Endodermal cell (in vitro differentiated cells): ENCODE measurements around the gene MAP3K20. TPM values are rescaled to one million over a fixed set of nuclear protein-coding genes. Genes with fewer than 3 reads are reported as not detected.

Source experiments
- DNase-seq: peaks from one replicate; pipeline ENCODE4 v3.0.0-alpha.2; 2017
- H3K27ac ChIP-seq: 2 replicates; pipeline ENCODE4 v1.5.1; 2013; ENCODE audit warnings: mild to moderate bottlenecking, low read depth, low read length, moderate library complexity
- H3K27me3 ChIP-seq: 2 replicates; pipeline ENCODE4 v1.6.1; 2013; ENCODE audit warnings: mild to moderate bottlenecking, low read length, moderate library complexity; ENCODE audit not compliant: insufficient read depth, control insufficient read depth, poor library complexity, severe bottlenecking
- H3K36me3 ChIP-seq: 2 replicates; pipeline ENCODE4 v1.7.0; 2013; ENCODE audit warnings: mild to moderate bottlenecking, low read length, moderate library complexity; ENCODE audit not compliant: control insufficient read depth, insufficient read depth
- H3K4me1 ChIP-seq: one replicate; pipeline ENCODE4 v1.7.0; 2013; ENCODE audit warnings: low read length; ENCODE audit not compliant: control insufficient read depth, insufficient read depth
- H3K4me3 ChIP-seq: 2 replicates; pipeline ENCODE4 v1.5.1; 2013; ENCODE audit warnings: mild to moderate bottlenecking, low read length, moderate library complexity
- H3K9ac ChIP-seq: 2 replicates; pipeline ENCODE4 v1.6.1; 2013; ENCODE audit warnings: mild to moderate bottlenecking, low read length, moderate library complexity; ENCODE audit not compliant: poor library complexity, severe bottlenecking; ENCODE audit errors: extremely low read depth
- H3K9me3 ChIP-seq: 2 replicates; pipeline ENCODE4 v1.6.1; 2013; ENCODE audit warnings: mild to moderate bottlenecking, low read length, moderate library complexity; ENCODE audit not compliant: control insufficient read depth
- H3K27ac Mint-ChIP-seq: 2 replicates; pipeline ENCODE4 v1.8.0; 2020; ENCODE audit warnings: mixed read lengths
- H3K27me3 Mint-ChIP-seq: 2 replicates; pipeline ENCODE4 v1.8.0; 2021; ENCODE audit warnings: mild to moderate bottlenecking, mixed read lengths; ENCODE audit not compliant: insufficient read depth
- H3K36me3 Mint-ChIP-seq: 2 replicates; pipeline ENCODE4 v1.8.0; 2020; ENCODE audit warnings: low read depth, mixed read lengths
- H3K4me1 Mint-ChIP-seq: 2 replicates; pipeline ENCODE4 v1.8.0; 2020; ENCODE audit warnings: mixed read lengths
- H3K4me3 Mint-ChIP-seq: 2 replicates; pipeline ENCODE4 v1.8.0; 2020; ENCODE audit warnings: mild to moderate bottlenecking, moderate library complexity, mixed read lengths
- H3K9me3 Mint-ChIP-seq: 2 replicates; pipeline ENCODE4 v1.8.0; 2020; ENCODE audit warnings: mild to moderate bottlenecking, mixed read lengths
- CTCF ChIP-seq: fragments of 200-600 bp; sonication (generic); conservative IDR thresholded peaks from 2 replicates; pipeline ENCODE4 v1.5.0; 2021; ENCODE audit warnings: antibody characterized with exemption, mild to moderate bottlenecking
- WGBS, 2 experiments: methylation state at CpG; one replicate each; pipeline versions ENCODE4 v1.1.5 to v1.1.7; 2013; ENCODE audit warnings: missing lambda C conversion rate in 2 of 2, mixed read lengths in 1 of 2; ENCODE audit not compliant: insufficient coverage in 1 of 2, insufficient read length in 1 of 2; 5-methylcytosine and 5-hydroxymethylcytosine counted together
- total RNA-seq, 2 donors: library from RNA; stranded (reverse); fragmentation: NEBNext Ultra II Directional in 1 of 2; extraction: Animal tissue kit (Norgen Biotek cat#: 25700) in 1 of 2; gene quantifications; 2 replicates in 1 of 2; 3 replicates in 1 of 2; pipeline ENCODE4 v1.2.1, GENCODE V29; 2021

Gene MAP3K20
- total RNA-seq, 2 donors from 2014 or later: 29.4 to 29.9 TPM

GRCh38 chr2:173286153-173286809 lies 210.6 kb downstream of the MAP3K20 start:
- no peaks in the 10 kb centered on the region for H3K4me1 Mint-ChIP-seq
- DNase-seq: no peak
- no peak overlapping the region for H3K27ac Mint-ChIP-seq
- peak; percentile 28 for TF ChIP-seq CTCF
- no peak overlapping the region for H3K9ac ChIP-seq
- no peak overlapping the region for H3K27ac ChIP-seq
- no peaks in the 10 kb centered on the region for H3K4me1 ChIP-seq
- no peak overlapping the region for H3K4me3 ChIP-seq
- WGBS, 2 experiments: 72% methylated on average over 3 to 7 of the region's 7 CpGs
- H3K9me3 Mint-ChIP-seq: peaks cover 31% of the 10 kb centered on the region
- H3K36me3 ChIP-seq: no peaks in the 10 kb centered on the region
- peaks cover 4% of the 10 kb centered on the region for H3K36me3 Mint-ChIP-seq
- H3K27me3 ChIP-seq: no peaks in the 10 kb centered on the region
- H3K4me3 Mint-ChIP-seq: no peak overlapping the region
- no peaks in the 10 kb centered on the region for H3K27me3 Mint-ChIP-seq
- peaks cover 17% of the 10 kb centered on the region for H3K9me3 ChIP-seq

DNA sequence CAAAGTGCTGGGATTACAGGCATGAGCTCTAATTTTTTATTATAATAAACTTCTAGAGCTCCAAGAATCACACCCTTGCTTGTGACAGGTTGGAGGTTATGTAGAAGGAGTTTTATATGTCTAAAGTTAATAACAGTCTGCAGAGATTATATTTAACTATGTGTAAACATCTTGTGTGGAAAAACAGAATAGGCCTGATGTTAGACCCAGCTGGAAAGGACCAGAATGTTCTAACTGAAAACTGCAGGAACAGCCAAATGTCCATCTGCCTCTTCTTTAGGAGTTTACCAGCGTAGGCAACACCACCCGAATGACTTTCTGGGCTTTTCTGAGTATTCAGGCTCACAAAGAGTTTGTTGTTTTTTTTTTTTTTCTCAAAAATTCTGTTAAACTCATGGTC lies 211.9 kb downstream of the MAP3K20 start:
- H3K4me1 ChIP-seq: no peaks in the 10 kb centered on the region
- no peak for TF ChIP-seq CTCF
- Mint-ChIP-seq H3K4me3 (no peak overlapping the region), H3K4me1 (no peaks in the 10 kb centered on the region), H3K9me3 (peaks cover 30% of the 10 kb centered on the region), H3K27ac (no peak overlapping the region), H3K27me3 (no peaks in the 10 kb centered on the region), H3K36me3 (peaks cover 4% of the 10 kb centered on the region)
- 70 to 80% methylated on average over 2 of the region's 2 CpGs for WGBS, 2 experiments
- H3K27me3 ChIP-seq: no peaks in the 10 kb centered on the region
- H3K36me3 ChIP-seq: no peaks in the 10 kb centered on the region
- H3K4me3 ChIP-seq: no peak overlapping the region
- peaks cover 30% of the 10 kb centered on the region for H3K9me3 ChIP-seq
- H3K27ac ChIP-seq: no peak overlapping the region
- DNase-seq: no peak
- no peak overlapping the region for H3K9ac ChIP-seq

DNA sequence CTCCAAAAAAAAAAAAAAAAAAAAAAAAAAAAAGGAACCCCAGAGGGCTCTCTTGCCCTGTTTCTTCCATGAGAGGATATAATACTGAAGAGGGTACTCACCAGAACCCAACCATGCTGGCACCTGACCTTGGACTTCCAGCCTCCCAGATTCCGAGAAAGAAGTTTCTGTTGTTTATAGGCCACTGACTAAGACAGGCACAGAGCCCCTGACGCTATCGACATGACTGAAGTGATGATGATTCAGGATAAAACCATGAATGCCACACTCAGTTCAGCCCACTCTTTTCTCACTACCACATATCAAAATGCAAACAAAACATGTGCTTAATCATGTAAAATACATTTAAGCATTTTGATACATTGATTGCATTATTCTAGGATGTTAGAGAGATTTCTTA lies 212.9 kb downstream of the MAP3K20 start:
- H3K4me1 ChIP-seq: no peaks in the 10 kb centered on the region
- no peak for TF ChIP-seq CTCF
- no peaks in the 10 kb centered on the region for H3K36me3 ChIP-seq
- H3K9me3 ChIP-seq: peaks cover 35% of the 10 kb centered on the region
- no peaks in the 10 kb centered on the region for H3K27me3 Mint-ChIP-seq
- no peak overlapping the region for H3K27ac Mint-ChIP-seq
- H3K4me3 Mint-ChIP-seq: no peak overlapping the region
- H3K27me3 ChIP-seq: no peaks in the 10 kb centered on the region
- no peaks in the 10 kb centered on the region for H3K4me1 Mint-ChIP-seq
- H3K4me3 ChIP-seq: no peak overlapping the region
- H3K27ac ChIP-seq: no peak overlapping the region
- 90 to 100% methylated on average over 1 to 3 of the region's 3 CpGs for WGBS, 2 experiments
- DNase-seq: no peak
- peaks cover 26% of the 10 kb centered on the region for H3K9me3 Mint-ChIP-seq
- no peak overlapping the region for H3K9ac ChIP-seq
- peaks cover 4% of the 10 kb centered on the region for H3K36me3 Mint-ChIP-seq
